Measurements from ENCODE around the gene WNT4. TPM values are rescaled to one million over a fixed set of nuclear protein-coding genes. Genes with fewer than 3 reads are reported as not detected.
A peak's percentile ranks its signal among the peaks of the same experiment; 100 is the strongest.

WNT4 gene
- total and polyA plus RNA-seq, 9 of the 15 experiments (the other 6 are each of a cell fraction or from before 2014, with no cell fraction given), result 0.01 TPM; not detected in 8

DNA sequence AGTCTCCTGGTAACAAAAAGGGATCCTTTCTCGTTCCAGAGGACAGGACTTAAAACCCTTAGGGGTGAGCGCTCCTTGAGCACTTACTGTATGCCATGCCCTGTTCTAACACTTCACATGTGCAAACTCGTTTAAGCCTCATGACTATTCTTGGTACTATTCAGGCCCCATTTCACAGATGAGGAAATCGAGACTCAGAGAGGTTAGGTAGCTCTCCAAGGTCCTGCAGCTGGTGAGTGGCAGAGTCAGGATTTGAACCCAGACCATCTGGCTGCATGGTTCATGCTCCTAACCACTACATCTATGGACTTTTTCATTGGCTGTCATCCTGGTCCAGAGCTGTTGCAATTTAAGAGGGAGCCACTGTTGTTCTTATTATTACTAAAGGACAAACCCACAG, 46.7 kb upstream of the WNT4 start:
- intact Hi-C loops (cut with micrococcal nuclease) (no loop called here), in situ Hi-C loops (cut with MboI) (no loop called here)
- Histone ChIP-seq H3K4me3 (no peak overlapping the region), H3K4me2 (ENCODE audit: insufficient read depth, low read length) (no peak overlapping the region), H4K20me1 (replicated peaks; ENCODE audit: control insufficient read depth, insufficient read depth, low read length) (peaks cover 22% of the 10 kb centered on the region), H3K27me3 (ENCODE audit: control insufficient read depth in 2 of 2, insufficient read depth in 2 of 2, low read length in 2 of 2) (peaks cover 18 to 70% of the 10 kb centered on the region in 2 experiments; a peak in 4 of 5 replicates), H3K4me1 (replicated peaks in 1 of 2; ENCODE audit: control insufficient read depth in 2 of 2, insufficient read depth in 2 of 2, low read length in 2 of 2) (peaks cover 0 to 7% of the 10 kb centered on the region in 2 experiments; a peak in 1 of 5 replicates), H3K9me1 (ENCODE audit: control insufficient read depth, insufficient read depth, low read length) (no peaks in the 10 kb centered on the region), H2AFZ (ENCODE audit: low read depth, low read length) (no peak overlapping the region), H3K36me3 (ENCODE audit: control insufficient read depth, insufficient read depth, low read length) (no peaks in the 10 kb centered on the region), H3K79me2 (ENCODE audit: control insufficient read depth, insufficient read depth, low read length) (no peaks in the 10 kb centered on the region), H3K9ac (ENCODE audit: insufficient read depth in 1 of 2, low read depth in 2 of 2, low read length in 2 of 2) (no peak overlapping the region), H3K9me3 (replicated peaks; ENCODE audit: control insufficient read depth, insufficient read depth, low read depth, low read length) (no peaks in the 10 kb centered on the region), H3K27ac (ENCODE audit: extremely low read depth, low read depth, low read length) (no peak overlapping the region)
- FAIRE-seq, result no peak
- CTCF ChIA-PET (ENCODE audit: low intra/inter-chr PET ratio), result no interaction called here
- no TSS peak for BruUV-seq (replicated peaks)
- 0% methylated on average over 4 of the region's 4 CpGs for WGBS (ENCODE audit: insufficient coverage, low coverage, missing lambda C conversion rate)
- DNase-seq (ENCODE audit: extremely low read depth in 1 of 4, low spot score in 3 of 4), result no peak
- POLR2A ChIA-PET, result interaction anchor here (0.5 kb wide), 1 partner anchor 68 kb away, joined by 3 read pairs; no protein-coding TSS in a partner anchor
- ATAC-seq, result no peak
- TF ChIP-seq C11orf30 (IDR thresholded peaks at IDR 0.05; ENCODE audit: low read depth) (no peak), CREM (IDR thresholded peaks at IDR 0.05; ENCODE audit: low read depth) (no peak), EHMT2 (IDR thresholded peaks at IDR 0.05) (peak; percentile 27; the same call in 1 of the 2 replicates), CHD2 (IDR thresholded peaks at IDR 0.05; ENCODE audit: low read depth, low read length) (no peak), BCOR (IDR thresholded peaks at IDR 0.05) (peak; percentile 29; the same call in 1 of the 2 replicates), RBM25 (IDR thresholded peaks at IDR 0.05; ENCODE audit: low read depth, low read length, severe bottlenecking) (peak; percentile 73), ZC3H8 (IDR thresholded peaks at IDR 0.05) (no peak), MIER1 (IDR thresholded peaks at IDR 0.05; ENCODE audit: low read depth) (peak; percentile 68), GABPB1 (CRISPR knock-in tag; IDR thresholded peaks at IDR 0.05) (no peak)
- TF ChIP-seq, protein P1, sequence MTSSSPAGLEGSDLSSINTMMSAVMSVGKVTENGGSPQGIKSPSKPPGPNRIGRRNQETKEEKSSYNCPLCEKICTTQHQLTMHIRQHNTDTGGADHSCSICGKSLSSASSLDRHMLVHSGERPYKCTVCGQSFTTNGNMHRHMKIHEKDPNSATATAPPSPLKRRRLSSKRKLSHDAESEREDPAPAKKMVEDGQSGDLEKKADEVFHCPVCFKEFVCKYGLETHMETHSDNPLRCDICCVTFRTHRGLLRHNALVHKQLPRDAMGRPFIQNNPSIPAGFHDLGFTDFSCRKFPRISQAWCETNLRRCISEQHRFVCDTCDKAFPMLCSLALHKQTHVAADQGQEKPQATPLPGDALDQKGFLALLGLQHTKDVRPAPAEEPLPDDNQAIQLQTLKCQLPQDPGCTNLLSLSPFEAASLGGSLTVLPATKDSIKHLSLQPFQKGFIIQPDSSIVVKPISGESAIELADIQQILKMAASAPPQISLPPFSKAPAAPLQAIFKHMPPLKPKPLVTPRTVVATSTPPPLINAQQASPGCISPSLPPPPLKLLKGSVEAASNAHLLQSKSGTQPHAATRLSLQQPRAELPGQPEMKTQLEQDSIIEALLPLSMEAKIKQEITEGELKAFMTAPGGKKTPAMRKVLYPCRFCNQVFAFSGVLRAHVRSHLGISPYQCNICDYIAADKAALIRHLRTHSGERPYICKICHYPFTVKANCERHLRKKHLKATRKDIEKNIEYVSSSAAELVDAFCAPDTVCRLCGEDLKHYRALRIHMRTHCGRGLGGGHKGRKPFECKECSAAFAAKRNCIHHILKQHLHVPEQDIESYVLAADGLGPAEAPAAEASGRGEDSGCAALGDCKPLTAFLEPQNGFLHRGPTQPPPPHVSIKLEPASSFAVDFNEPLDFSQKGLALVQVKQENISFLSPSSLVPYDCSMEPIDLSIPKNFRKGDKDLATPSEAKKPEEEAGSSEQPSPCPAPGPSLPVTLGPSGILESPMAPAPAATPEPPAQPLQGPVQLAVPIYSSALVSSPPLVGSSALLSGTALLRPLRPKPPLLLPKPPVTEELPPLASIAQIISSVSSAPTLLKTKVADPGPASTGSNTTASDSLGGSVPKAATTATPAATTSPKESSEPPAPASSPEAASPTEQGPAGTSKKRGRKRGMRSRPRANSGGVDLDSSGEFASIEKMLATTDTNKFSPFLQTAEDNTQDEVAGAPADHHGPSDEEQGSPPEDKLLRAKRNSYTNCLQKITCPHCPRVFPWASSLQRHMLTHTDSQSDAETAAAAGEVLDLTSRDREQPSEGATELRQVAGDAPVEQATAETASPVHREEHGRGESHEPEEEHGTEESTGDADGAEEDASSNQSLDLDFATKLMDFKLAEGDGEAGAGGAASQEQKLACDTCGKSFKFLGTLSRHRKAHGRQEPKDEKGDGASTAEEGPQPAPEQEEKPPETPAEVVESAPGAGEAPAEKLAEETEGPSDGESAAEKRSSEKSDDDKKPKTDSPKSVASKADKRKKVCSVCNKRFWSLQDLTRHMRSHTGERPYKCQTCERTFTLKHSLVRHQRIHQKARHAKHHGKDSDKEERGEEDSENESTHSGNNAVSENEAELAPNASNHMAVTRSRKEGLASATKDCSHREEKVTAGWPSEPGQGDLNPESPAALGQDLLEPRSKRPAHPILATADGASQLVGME (CRISPR knock-in tag; IDR thresholded peaks at IDR 0.05), result no peak
- TF ChIP-seq, protein P2, sequence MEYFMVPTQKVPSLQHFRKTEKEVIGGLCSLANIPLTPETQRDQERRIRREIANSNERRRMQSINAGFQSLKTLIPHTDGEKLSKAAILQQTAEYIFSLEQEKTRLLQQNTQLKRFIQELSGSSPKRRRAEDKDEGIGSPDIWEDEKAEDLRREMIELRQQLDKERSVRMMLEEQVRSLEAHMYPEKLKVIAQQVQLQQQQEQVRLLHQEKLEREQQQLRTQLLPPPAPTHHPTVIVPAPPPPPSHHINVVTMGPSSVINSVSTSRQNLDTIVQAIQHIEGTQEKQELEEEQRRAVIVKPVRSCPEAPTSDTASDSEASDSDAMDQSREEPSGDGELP (CRISPR knock-in tag; IDR thresholded peaks at IDR 0.05; ENCODE audit: borderline replicate concordance), result no peak
